GDM1 (cell line): ENCODE measurements around the gene SLC27A4.

Experiments used
- DNase-seq: peaks from one replicate; lab custom pipeline; 2025; lab: John Stamatoyannopoulos, UW

The SLC27A4 gene

DNA sequence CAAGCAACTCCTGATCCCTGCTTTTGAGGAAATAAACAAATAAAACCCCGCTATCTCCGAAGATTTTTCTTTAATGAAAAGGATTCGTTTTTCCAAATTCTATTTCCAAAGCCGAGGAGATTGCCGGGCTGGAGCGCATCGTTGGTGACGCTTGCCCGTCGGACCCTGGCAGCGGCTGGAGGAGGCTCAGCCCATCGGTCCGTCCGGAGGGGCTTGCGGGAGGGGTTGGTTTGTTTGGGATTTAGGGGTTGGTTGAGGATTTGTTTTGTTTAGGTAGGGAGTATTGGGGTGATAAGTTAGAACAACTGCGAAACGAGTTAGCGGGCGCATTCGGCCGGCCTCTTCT, 51.6 kb downstream of the SLC27A4 start:
- DNase-seq = no peak

DNA sequence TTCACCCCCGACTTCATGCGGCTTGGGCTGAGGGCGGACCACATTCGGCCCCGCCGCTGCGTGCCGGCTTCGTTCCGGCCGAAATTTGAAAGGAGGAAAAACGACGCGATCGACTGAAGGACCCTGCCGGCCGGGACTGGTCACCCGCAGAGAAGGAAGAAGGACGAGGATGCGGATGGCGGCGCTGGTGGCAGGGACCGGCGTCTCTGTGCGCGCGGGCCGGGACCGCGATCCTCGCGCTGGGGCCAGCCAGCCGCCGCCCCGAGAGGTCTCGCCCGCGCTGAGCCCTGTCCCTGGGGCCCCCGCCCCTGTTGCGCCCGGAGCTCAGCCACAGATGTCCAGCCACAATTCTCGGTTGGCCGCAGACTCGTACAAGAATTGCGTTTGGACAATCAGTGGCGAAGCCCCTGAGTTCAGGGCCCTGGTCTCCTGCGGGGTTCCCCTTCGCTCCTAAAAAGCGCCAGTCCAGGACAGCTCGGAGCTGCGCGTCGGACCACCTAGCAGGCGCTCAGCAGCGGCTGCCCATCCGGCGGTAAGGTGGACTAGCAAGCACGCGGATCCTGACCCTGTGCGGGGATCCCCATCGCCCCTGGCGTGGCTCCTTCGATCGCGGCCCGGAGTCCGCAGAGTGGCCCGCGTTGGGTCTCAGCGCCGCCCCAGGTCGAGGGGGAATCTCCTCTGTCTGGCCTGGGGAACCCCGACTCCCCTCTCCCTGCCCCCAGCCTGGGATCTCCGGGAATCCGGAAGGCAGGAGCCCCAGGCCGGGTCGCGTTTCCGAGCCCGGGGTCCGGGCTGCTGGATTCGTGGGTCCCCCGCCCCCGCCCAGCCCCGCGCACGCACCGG, 52.2 kb downstream of the SLC27A4 start:
- DNase-seq = no peak

DNA sequence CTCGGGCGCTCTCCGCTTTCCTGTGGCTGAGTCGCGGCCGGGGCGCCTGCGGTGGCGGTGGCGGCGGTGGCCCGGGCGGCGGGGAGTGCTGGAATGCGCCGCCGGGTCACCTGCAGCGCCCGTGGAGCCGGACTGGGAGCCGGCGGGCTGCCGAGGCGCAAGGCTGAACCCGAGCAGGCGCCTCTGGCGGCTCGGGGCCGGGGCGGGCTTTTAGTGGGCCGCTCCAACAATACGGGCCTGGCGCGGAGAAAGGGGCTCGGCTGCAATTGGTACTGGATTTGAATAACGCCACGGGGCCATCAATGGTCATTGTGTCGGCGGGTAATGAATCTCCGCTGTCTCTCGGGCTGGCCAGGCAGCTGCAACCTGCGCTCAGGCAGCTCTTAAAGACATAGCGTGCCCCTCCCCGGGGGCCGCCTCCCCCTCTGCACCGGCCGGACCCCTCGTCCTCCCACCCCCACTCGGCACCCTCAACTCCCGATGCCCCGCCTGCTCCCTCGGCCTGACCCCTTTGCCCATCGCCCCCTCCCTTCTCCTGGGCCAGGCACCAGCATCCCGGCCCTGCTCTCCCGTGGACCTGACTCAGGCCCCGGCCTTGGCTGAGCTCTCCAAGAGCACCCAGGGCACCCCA, 52.9 kb downstream of the SLC27A4 start:
- DNase-seq = no peak

DNA sequence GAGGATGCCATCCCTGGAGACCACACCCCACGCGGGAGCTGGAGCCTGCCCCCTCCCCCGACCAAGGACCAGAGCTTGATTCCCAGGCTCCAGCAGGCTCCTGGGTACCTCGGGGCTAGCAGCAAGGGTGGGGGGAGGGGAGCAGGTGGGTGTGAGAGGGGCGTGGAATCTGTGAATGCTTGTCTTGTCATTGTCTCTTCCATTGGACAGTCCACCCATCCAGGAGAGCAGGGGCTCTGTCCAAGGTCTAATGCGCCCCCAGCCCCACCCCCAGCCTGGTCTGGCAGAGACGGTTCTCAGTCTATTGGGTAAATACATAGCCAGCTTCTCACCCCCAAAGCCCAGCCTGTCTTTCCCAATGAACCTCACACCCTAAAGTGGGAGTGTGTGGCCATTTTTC, 53.6 kb downstream of the SLC27A4 start:
- no peak for DNase-seq

DNA sequence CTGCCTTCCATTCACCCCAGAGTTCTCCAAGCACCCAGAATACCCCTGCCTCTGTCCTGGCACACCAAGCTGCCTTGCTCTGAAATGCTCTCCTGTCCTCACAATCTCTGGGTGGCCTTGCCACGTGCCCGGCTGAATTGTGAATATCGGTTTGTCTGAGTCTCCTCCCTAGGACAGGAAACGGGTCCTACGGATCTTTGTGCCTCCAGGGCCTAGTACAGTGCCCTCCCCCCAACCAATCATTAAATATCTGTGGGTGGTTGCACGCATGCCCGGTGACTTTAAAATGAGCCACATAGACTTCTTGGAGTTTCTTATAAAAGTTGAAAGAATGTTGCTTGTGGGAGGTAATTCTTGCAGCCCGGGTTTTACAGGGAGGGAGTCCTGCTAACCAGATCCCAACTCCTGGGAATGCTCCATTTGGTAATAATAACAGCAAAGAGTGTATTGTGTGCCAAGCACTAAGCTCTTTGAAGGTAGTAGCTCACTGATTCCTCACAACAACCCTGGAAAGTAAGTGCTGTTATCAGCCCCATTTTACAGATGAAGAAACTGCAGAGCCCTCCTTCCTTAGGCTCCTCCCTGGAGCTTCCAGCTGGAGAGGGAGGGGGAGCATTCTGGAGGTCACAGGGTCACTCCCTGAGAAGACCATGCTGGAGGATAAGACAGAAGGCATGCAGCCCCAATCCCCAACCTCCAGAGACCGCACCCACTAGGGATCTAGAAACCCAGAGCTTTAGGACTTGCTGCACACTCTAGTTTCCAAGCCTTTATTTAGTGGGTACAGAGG, 54.2 kb downstream of the SLC27A4 start:
- no peak for DNase-seq

DNA sequence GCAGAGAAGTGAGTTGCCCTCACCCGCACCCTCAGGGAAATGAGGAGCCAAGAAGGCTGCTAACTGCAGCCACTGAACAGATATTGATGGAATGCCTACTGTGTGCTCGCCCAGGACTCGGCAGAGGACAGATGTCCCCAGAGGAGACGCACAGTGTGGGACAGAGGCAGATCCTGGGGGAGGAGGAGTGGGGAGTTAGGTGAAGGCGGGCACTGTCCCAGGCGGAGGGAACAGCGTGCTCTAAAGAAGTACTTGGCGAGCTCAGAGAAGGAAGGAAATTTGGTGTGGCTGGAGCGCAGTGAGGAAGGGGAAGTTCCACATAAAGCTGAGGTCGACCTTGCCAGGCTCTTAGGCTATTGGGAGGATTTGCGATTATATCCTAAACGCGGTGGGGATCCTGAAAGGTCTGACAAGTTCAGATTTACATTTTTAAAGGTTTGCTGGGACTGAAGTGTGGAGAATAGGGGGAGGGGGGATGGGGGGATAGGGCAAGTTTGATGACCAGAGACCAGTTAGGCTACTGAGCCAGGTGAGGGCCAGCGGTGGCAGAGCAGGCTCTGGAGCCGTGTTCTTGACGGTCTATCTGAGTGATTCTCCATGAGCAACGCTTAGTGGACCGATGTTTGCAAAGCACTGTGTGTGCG, 56.8 kb downstream of the SLC27A4 start:
- DNase-seq = peak; percentile 61

DNA sequence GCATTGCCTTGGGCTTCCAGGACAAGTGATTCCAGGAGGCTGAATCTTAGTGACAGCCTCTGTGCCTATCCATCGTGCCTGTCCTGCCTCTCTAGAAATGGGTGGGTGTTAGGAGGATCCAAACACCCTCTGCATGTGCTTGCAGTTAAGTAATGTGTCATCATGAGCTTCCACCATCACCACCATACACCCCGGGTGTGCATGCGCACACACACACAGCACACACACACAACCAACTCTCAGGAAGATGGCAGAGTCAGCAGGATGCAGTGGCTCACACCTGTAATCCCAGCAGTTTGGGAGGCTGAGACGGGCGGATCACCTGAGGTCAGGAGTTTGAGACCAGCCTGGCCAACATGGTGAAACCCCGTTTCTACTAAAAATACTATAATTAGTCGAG, 57.5 kb downstream of the SLC27A4 start:
- no peak for DNase-seq

DNA sequence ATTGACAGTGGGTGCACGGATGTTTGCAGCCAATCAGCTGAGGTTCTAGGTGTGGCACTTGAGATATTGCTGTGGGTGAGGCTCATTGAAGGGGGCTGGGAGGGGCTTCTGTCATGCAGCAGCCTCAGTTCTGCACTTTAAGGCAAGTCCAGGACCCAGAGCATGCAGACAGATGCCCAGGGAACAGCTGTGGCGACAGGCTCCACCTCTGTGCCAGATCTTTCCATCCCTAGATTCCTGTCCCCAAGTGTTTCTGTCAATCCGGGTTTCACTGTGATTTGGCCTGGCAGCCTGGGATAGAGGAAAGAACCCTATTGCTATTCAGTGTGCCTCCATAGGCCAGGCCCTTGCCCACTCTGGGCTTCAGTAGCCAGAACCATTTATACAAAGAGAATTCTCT, 59.5 kb downstream of the SLC27A4 start:
- DNase-seq = no peak

DNA sequence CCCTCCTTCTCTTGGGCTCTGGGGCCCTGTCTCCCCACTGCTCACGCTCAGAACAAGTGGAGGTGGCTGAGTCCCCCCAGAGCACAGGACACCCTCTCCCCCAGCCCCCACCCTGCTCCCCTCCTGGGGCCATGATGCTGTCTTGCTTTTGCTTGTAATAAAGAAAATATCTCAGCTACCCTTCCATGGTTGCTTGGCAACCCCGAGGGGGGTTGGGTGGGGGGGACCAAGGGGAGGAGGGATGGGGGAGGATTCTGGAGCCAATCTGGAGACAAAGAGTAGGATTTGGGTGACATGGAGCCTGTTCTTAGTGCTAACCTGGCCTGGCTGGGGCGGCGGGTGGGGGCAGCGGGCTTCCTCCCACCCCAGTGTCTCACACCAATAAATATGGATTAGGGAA, 64.2 kb downstream of the SLC27A4 start:
- DNase-seq = no peak

DNA sequence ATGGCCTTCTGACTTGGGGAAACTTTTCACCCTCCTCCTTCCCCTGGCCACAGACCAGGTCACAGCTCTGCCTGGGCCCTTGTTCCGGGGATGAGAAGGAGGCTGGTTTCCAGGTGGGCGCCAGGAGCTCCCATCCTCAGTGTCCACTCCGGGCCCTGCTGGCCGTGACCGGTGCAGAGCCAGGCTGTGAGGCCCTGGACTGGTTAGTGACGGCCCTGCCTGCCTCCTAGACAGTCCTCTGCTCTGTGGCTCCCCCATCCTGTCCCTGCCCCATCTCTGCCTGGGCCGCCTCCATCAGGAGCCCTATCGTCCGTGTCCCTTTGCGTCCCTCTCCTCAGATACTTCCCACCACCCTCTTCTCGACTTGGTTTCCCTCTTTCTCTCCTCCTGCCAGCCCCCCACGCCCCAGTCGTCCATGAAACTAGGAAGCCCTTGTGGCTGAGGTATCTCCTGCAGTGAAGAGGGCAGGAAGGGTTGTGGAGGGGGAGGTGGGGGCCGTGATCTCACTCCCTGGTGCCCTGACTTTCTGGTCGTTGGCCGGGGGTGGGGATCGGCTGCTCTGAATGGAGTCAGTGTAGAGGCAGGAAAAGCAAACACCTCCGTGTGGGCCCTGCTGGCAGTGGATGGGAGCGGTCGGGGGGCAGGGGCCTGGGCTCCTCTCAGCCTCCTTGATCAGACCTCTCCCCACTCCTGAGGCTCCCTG, 64.9 kb downstream of the SLC27A4 start:
- no peak for DNase-seq

DNA sequence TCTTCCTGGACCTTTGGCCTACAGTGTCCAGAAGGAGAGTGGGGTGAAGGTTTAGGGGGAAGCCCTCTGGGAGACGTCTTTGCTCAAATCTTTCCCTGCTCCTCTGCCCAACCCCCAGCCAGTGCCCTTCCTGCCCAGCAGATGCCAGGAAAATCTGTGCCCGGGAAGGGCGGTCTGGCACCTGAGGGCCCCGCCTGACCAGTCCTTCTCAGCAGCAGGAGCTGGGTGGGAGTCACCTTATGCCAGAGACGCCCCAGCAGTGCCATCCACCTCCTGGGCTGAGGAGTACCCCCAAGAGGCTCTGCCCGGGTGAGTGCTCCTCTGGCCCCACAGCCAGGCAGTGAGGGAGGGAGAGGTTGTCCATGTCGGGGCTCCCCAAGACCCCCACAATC, 65.4 kb downstream of the SLC27A4 start:
- DNase-seq = no peak

DNA sequence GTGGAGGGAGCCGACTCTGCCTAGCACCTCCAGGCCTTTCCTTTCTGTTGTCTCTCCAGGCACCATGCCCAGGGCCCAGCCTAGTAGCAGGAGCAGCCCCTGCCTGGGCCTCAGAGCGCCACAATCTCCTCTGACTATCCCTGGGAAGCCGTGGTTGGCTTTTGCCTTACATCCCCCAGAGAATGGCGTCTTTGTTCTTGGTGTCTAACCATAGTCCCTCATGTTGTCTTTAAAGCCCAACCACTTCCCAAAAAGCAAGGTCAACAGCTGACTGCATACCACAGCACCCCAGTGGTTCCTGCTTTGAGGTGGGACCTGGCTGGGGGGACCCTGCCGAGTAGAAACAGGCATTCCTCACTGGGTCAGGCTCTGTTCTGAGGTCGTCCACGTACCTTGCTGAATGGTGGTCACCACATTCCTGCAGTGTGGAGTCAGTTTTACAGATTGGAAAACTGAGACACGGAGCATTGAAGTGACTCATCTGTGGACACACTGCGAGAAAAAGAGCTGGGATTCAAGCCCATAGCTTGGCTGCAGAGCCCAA, 66.6 kb downstream of the SLC27A4 start:
- no peak for DNase-seq

DNA sequence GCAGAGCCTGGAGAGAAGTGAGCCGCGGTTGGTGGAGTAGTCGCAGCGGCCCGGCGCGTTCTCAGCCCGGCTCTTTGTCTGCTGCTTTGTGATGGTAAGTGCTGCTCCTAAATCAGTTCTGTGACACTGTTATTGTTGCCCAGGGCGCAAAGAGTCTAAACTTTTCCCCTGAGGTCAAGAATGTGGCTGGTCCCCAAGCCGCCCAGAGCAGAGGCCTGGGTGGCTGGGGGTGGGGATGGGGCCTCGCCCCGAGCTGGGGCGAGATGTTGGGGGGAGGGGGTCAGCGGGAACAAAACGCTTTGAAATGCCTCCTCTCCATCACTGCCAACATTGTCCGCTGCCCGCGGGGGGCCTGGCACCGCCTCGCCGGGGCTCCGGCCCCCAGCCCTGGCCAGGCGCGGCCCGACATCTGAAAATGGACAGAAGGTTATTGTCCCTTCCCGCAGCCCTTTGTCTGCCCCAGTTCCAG, 68.7 kb downstream of the SLC27A4 start:
- DNase-seq = no peak

DNA sequence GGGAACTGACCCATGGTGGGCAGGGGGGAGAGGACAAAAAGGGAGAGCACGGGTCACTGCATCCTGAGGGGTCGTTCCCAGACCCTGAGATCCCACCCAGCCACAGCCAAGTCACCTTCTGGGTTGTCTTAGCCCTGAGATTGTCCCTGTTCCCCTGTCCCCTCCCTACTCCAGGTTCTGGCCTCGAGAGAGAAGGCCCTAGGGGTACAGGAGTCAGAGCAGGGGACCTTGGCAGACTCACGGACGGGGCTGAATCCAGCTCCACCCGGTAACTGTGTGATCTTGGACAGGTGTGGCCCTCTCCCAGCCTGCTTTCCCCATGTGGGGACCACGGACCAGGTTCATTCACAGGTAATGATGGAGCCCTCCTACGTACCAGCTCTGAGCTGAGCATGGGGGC, 69.1 kb downstream of the SLC27A4 start:
- DNase-seq = no peak

DNA sequence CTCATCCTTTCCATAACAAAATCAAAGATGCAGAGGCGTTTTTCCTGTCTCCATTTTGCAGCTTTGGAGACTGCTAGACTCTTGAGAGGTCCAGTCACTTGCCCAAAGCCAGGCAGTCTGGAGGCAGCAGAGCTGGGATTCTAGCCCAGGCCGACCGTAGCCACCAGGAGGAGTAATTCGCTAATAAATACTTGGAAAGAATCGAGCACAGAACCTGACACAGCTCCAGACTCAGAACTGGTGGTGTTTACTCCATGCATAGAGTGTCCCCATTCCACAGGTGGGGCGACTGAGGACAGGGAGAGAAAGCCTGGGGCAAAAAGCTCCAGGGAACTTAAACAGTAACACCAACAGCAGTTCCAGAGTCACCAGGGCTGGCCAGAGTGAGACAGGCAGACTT, 69.7 kb downstream of the SLC27A4 start:
- no peak for DNase-seq
